LoVo (cell line): ENCODE data around the gene TMEM234.
"Not testable (repeated sequence)": the region's sequence is repeated elsewhere in the genome, so short reads cannot be mapped to it uniquely, and the experiment has no call there.

Source experiments
- DNase-seq: peaks from one replicate; pipeline ENCODE4 v3.0.0-alpha.2; 2016; ENCODE audit warnings: low spot score

Gene TMEM234

GRCh38 chr1:32221980-32222755, at the start of gene TMEM234, which contains the start of gene EIF3I:
TMEM234 (minus strand) TSS chr1:32222353; CDS start chr1:32222322, 31 bp downstream.
EIF3I (plus strand) TSS chr1:32222407; CDS start chr1:32222442, 35 bp downstream.
- DNase-seq = peak; percentile 92

- no peak for DNase-seq
These were observed 47.6 kb upstream of the TMEM234 start for GRCh38 chr1:32269744-32270143.

- no peak for DNase-seq
These were observed 44.9 kb upstream of the TMEM234 start for GRCh38 chr1:32266921-32267591.

GRCh38 chr1:32265846-32266245, 43.7 kb upstream of the TMEM234 start:
- DNase-seq = no peak

- no peak for DNase-seq
These were observed 41.6 kb upstream of the TMEM234 start for GRCh38 chr1:32263744-32264143.

GRCh38 chr1:32263236-32263593, 41.1 kb upstream of the TMEM234 start:
- not testable (repeated sequence) for DNase-seq

GRCh38 chr1:32257227-32257508, 35.0 kb upstream of the TMEM234 start:
- DNase-seq = no peak

GRCh38 chr1:32256473-32257226, 34.5 kb upstream of the TMEM234 start:
- DNase-seq = no peak

GRCh38 chr1:32255072-32256071, 33.2 kb upstream of the TMEM234 start:
- no peak for DNase-seq

- no peak for DNase-seq
These were observed 29.0 kb upstream of the TMEM234 start, which contains the start of gene LCK for GRCh38 chr1:32250893-32251716. LCK (plus strand) TSS chr1:32251265; CDS start chr1:32274330, 23,065 bp downstream.

GRCh38 chr1:32249831-32250525, 27.8 kb upstream of the TMEM234 start:
- DNase-seq = no peak

- peak; percentile 27 for DNase-seq
These were observed 26.1 kb upstream of the TMEM234 start for GRCh38 chr1:32247983-32248889.

- DNase-seq = no peak
These were observed 25.3 kb upstream of the TMEM234 start for GRCh38 chr1:32247452-32247851.

GRCh38 chr1:32246888-32247273, 24.7 kb upstream of the TMEM234 start, which contains the start of gene FAM167B:
FAM167B (plus strand) TSS chr1:32247222; CDS start chr1:32247422, 200 bp downstream.
- DNase-seq = no peak

- DNase-seq = no peak
These were observed 20.2 kb upstream of the TMEM234 start for GRCh38 chr1:32242341-32242851.

- DNase-seq = no peak
These were observed 19.0 kb upstream of the TMEM234 start for GRCh38 chr1:32241001-32241763.

GRCh38 chr1:32240140-32240951, 18.2 kb upstream of the TMEM234 start:
- DNase-seq = peak; percentile 57
